ENCODE measurements around the gene SVIL.

GRCh38 chr10:29473087-29473356 lies 161.7 kb downstream of the SVIL start:
- no peak for TF ChIP-seq CTCF (CRISPR knock-in tag; IDR thresholded peaks at IDR 0.05)
- no peak for TF ChIP-seq ATF3 (CRISPR knock-in tag; IDR thresholded peaks at IDR 0.05)
- TF ChIP-seq AHDC1 (CRISPR knock-in tag; IDR thresholded peaks at IDR 0.05; ENCODE audit: borderline replicate concordance) = no peak
- TF ChIP-seq PRDM10 (CRISPR knock-in tag; IDR thresholded peaks at IDR 0.05; ENCODE audit: low read depth) = no peak
- no peak for TF ChIP-seq ZNF615 (CRISPR knock-in tag; IDR thresholded peaks at IDR 0.05; ENCODE audit: borderline replicate concordance)
- no peak for TF ChIP-seq PHF8 (CRISPR knock-in tag; IDR thresholded peaks at IDR 0.05)
- TF ChIP-seq HDAC1 (CRISPR knock-in tag; IDR thresholded peaks at IDR 0.05) = no peak
- no peak for TF ChIP-seq TGIF2 (CRISPR knock-in tag; IDR thresholded peaks at IDR 0.05)
- TF ChIP-seq JUND (CRISPR knock-in tag; IDR thresholded peaks at IDR 0.05) = no peak
- TF ChIP-seq RAD21 (CRISPR knock-in tag; IDR thresholded peaks at IDR 0.05) = no peak
- TF ChIP-seq MAZ (IDR thresholded peaks at IDR 0.05; ENCODE audit: borderline replicate concordance, low read depth, low read length) = no peak
- no peak for TF ChIP-seq MAZ (CRISPR knock-in tag; IDR thresholded peaks at IDR 0.05; ENCODE audit: low read depth)
- TF ChIP-seq ZNF501 (CRISPR knock-in tag; IDR thresholded peaks at IDR 0.05) = no peak
- TF ChIP-seq ELF4 (CRISPR knock-in tag; IDR thresholded peaks at IDR 0.05; ENCODE audit: borderline replicate concordance) = no peak
